HG03575 (cell line): ENCODE results near the gene GRIN2A.

Experiments used
- ATAC-seq: cut with Tn5 transposase; IDR thresholded peaks from one replicate; pipeline ENCODE4 v1.9.1; 2021; ENCODE audit not compliant: unreplicated experiment, insufficient number of reproducible peaks, low FRiP score; ENCODE audit errors: extremely low read depth

Gene GRIN2A

DNA sequence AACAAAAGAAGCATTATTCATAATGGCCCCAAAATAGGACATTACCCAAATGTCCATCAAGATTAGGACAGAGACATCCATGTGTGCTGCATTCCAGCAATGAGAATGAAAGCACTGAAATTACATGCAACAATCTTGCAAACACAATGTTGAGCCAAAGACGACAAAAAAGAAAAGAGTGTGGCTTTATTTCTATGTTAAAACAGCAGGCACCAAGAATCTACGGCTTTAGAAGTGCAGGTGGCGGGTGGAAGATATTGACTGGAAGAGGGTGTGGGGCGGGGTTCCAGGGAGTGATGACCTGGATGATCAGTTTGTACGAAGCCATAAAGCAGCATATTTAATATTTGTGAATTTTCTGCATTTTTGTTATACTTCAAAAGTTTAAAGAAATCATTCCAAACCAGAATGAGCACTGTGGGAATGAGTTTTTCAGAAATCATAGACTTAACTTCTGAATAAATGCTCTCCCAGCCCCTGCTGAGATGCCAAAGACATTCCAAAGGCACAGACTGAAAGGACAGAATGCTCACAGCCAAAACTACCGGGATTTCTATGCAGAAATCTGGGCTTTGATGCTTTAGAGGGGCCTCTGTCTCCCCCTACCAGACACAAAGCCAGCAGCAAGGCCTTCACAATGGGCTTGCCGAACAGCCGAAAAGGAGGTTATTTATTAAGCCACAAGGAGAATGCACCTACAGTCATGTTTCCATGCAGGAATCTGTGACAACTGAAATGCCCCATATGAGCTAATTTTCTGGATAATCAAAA lies 361.6 kb downstream of the GRIN2A start:
- no peak for ATAC-seq

DNA sequence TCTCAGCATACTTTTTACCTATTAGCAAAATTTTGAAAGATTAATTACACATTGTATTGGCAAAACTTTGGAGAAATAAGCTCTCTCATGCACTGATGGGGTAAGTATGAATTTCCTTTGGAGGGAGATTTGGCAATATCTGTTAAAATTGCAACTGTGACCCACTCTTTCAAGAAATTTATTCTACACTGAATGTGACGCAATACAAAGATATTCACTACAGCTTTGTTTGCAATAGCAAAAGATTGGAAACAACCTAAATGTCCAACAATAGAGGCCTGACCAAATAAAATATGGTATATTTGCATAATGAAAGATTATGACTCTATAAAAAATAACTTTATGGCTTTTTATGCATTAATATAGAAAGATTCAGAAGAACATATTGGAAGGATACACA lies 363.5 kb downstream of the GRIN2A start:
- ATAC-seq: no peak

DNA sequence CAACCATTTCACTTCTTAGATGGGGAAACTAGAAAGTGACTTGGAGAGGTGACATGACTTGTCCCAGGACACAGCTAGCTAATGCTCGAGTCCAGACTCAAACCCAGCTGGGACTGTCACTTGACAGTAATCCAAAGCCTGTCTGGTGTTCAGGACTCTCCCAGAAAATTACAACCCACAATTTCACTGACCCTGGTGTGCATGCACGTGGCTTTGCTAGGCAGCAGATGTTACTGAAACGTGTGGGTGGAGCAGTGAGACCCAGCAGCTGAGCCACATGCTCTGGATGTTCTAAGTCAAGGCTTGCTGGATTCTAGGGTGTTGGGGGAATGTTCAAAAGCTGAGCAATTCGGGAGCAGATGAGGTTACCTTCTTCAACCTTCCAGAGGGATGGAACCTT lies 364.6 kb downstream of the GRIN2A start:
- ATAC-seq: no peak

GRCh38 chr16:9816644-9817043 lies 365.6 kb downstream of the GRIN2A start:
- no peak for ATAC-seq

DNA sequence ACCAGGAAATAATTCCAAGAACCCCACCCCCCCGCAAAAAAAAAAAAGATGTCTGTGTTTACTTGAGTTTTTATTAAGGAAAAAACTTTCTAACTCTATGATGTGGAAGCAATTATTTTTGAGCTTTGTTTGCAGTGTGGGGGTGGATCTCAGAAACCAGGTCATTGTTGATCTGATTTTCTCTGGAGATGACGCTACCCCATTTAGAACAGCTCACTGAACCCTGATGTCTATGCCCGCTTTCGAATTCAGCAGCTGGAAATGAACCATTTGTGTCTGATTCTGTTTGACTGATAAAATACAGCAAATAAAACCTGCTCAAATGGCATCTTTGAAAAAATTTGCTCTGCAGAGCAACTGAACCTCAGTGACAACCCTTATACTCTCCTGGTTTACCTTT lies 368.6 kb downstream of the GRIN2A start:
- no peak for ATAC-seq

DNA sequence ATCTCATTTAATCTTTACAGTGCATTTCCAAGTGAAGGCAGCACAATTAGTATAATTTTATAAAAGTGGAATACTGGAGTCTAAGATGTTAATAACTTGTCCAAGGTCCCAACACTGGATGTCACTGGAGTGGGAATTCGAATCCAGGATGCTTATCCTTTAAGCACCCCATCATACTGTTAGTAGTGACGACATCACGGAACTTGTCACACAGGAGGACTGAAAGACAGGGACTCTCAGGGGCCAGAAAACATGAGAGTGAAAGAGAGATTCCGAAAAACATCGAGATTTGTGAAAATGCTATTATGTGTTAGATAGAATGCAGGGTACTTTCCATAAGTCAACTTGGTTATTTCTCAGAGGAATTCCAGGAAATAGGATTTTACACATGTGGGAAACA lies 374.0 kb downstream of the GRIN2A start:
- no peak for ATAC-seq

DNA sequence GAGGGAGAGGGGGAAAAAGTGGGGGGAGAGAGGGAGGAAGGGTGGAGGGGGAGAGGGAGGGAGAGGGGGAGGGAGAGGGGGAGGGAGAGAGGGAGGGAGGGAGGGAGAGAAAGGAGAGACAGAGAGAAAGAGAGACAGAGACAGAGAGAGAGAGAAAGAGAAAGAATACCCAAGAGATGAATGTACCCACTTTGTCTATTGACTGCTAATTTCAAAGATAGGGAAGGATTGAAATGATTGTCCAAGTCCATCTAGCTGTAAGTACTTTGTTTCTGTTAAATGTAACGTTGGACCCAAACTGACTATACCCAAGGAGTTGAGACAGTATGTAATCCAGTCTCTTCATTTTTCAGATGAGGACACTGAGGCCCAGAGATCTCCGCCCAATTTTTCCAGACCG lies 374.9 kb downstream of the GRIN2A start:
- ATAC-seq: no peak

DNA sequence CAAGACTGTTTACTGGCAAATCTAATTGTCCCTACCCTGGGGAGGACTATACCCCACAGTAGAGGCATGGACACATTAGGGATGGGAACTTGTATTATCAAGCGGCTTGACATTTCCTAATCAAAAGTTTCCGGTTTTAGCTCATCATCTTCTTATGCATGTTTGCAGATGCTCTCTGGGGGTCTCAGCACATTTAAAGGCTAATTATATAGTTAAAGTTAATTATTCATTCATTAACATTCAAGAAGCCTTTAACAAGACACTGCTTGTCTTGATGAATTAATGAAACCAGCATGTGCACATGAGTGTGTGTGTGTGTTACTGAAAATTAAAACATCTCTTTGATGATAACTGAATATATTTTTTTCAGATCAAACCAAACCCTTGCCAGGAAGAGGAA lies 377.1 kb downstream of the GRIN2A start:
- ATAC-seq: no peak

DNA sequence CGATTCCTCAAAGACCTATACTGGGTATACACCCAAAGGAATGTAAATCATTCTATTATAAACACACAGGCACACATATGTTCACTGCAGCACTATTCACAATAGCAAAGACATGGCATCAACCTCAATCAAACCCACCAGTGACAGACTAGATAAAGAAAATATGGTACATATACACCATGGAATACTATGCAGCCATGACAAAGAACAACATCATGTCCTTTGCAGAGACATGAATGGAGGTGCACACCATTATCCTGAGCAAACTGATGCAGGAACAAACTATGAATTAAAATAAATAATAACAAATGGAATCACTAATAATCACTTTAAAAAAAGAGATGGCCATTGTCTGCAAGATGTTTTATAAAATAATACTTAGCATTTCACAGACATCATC lies 380.1 kb downstream of the GRIN2A start:
- no peak for ATAC-seq

GRCh38 chr16:9801651-9802050 lies 380.6 kb downstream of the GRIN2A start:
- no peak for ATAC-seq

DNA sequence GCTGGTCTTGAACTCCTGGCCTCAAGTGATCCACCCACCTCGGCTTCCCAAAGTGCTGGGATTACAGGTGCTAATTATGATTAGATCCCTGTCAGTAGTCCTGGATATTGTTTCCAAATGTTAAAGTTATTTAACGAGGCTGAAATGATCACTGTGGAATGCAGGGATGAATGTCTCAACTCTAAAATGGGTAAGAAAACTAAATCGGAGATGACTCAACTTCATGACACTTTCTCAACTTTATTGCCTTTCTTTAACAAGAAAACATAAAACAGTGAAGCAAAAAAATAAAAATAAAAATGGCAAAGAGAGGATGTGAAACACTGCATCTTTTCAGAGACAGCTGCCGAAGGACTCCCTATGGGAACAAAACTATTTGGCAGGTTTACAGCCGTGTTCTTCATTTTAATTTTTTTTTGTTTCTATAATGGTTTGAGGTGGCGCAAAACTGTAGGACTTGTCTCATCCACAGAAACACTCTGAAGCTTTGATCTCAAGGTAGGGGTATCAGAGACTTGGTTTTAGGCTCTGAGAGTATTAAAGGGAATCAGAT lies 382.0 kb downstream of the GRIN2A start:
- no peak for ATAC-seq

- no peak for ATAC-seq
Observed at GRCh38 chr16:9798952-9799580, 383.2 kb downstream of the GRIN2A start.

DNA sequence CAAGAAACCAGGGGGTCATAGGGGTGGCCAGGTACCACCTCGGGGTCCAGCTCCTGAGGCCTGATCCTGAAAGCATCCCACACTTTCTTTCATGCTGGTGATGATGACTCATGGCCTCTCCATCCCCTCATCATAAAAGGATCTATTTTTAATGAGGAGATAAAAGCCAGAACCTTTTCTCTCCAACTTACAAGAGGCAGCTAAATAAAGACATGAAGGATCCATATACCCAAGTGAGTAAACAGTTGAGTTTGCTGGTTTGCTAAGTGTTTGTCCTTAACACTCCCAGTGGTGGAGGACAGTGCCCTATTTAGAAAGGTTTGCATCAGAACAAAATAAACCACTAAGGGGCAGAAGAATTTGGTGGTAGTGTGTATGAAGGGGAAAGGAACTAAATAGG lies 383.8 kb downstream of the GRIN2A start:
- ATAC-seq: no peak

DNA sequence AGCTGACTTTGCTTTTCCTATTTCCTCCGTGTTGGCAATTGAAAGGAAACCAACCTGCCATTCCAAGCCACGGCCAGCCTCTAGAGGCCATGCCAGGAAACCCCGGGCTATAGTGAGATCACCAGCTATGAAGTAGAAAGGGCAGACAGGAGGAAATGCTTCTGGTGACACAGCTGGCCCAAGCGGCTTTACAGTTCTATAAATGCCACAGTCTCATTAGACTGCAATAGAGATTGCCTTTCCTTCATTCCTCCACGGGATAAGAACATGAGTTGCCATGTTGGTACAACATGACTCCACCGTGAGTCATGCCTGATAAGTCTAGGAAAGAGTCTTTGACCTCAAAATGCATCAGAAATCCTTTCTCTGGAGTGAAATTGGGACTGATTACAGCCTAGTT lies 384.9 kb downstream of the GRIN2A start:
- ATAC-seq: no peak

- no peak for ATAC-seq
Observed at GRCh38 chr16:9793623-9794022, 388.6 kb downstream of the GRIN2A start.

DNA sequence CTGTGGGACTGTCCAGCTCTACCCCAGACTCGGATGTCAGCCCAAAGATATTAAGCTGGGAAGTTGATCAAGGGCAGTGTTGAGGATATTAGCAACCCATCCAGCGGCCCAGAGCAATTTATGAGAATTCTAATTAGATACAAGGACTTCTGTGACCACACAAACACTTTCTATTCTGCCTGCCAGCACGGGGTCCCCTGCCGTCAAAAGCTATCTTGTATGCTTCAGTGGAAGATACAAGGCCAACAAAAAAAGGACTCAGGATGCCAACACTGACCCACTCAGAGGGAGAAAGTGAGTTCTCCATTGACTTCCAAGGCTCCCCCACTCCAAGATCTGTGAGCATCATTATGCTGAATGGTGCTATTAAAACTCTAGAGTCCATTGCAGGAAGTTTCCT lies 390.7 kb downstream of the GRIN2A start:
- no peak for ATAC-seq

- no peak for ATAC-seq
Observed at GRCh38 chr16:9790199-9790598, 392.0 kb downstream of the GRIN2A start.

GRCh38 chr16:9787717-9788116 lies 394.5 kb downstream of the GRIN2A start:
- no peak for ATAC-seq

- no peak for ATAC-seq
Observed at GRCh38 chr16:9780831-9781230, 401.4 kb downstream of the GRIN2A start.

- ATAC-seq: no peak
Observed at GRCh38 chr16:9778849-9779248, 403.4 kb downstream of the GRIN2A start.

DNA sequence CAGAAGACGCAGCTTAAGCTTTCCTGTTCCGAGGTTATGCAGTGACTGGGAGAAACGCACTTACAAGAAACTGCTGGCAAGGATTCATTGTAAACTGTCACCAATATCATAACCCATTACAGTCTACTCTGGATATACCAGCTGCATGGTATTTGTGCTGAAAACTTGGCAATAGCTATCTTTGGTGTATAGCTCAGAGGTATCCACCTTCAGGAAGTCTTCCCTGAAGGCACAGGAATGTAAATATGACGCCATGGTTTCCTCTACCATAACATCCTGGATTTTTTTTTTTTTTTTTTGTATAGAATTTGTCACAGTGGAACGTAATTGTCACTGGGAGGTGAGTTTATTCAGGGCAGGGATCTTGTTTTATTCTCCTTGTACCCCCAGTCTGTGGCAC lies 406.2 kb downstream of the GRIN2A start:
- no peak for ATAC-seq
